Measurements from ENCODE around the gene C16orf86.

DNA sequence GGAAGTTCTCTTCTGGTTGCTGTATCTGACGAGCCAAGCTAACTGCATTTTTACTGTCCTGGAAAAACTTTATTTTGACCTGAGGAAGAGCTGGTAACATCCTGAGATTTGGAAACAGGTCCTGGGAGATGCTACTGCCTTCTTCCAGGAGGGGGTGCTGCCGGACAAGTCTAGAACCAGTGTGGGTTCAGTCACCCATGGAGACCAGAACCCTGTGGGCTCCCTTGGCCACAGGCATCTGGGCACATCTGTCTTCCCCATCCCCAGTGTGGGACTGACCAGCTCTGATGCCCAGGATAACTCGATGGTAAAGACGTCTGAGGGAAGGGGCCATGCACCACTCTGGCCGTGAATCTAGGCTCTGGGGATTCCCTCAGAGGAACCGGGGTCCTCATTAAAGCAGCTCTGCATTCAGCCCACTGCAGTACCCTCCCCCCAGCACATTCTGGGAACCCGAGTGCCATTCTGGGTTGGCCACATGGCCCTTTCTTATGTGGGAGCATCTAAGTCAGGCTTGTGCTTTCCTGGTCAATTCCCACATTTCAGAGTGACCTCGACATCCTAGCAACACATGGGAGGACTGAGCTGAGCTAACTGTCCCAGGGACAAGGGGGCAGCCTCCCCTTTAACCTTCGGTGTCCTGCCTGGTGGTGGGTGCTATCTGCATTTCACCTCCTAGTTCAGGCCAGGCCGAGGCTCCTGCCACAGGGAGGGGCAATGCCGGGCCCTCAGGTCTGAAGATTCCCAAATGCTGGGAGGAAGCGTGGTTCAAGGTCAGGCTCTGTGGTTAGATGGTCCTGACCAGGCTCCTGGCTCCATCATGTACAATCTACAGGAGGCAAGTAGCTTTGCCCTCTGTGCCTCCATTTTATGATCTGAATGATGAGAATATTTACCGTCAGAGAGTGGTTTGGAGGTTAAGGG is 6.4 kb downstream of the C16orf86 start:
- TF ChIP-seq ESRRG (CRISPR knock-in tag; IDR thresholded peaks at IDR 0.05) = no peak
- TF ChIP-seq BACH2 (CRISPR knock-in tag; IDR thresholded peaks at IDR 0.05; ENCODE audit: borderline replicate concordance) = no peak
- no peak for TF ChIP-seq ZFP30 (CRISPR knock-in tag; IDR thresholded peaks at IDR 0.05)
- TF ChIP-seq, protein P1, sequence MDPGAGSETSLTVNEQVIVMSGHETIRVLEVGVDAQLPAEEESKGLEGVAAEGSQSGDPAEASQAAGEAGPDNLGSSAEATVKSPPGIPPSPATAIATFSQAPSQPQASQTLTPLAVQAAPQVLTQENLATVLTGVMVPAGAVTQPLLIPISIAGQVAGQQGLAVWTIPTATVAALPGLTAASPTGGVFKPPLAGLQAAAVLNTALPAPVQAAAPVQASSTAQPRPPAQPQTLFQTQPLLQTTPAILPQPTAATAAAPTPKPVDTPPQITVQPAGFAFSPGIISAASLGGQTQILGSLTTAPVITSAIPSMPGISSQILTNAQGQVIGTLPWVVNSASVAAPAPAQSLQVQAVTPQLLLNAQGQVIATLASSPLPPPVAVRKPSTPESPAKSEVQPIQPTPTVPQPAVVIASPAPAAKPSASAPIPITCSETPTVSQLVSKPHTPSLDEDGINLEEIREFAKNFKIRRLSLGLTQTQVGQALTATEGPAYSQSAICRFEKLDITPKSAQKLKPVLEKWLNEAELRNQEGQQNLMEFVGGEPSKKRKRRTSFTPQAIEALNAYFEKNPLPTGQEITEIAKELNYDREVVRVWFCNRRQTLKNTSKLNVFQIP (CRISPR knock-in tag; IDR thresholded peaks at IDR 0.05; ENCODE audit: borderline replicate concordance, low read depth) = no peak
- no peak for TF ChIP-seq ZC3H10 (CRISPR knock-in tag; IDR thresholded peaks at IDR 0.05)
- TF ChIP-seq ZFP3 (CRISPR knock-in tag; IDR thresholded peaks at IDR 0.05) = no peak
- no peak for TF ChIP-seq RARB (CRISPR knock-in tag; IDR thresholded peaks at IDR 0.05)
- no peak for TF ChIP-seq OSR1 (CRISPR knock-in tag; IDR thresholded peaks at IDR 0.05)
- no peak for TF ChIP-seq ARNTL (CRISPR knock-in tag; IDR thresholded peaks at IDR 0.05; ENCODE audit: borderline replicate concordance, low read depth)
- TF ChIP-seq ZNF8 (CRISPR knock-in tag; IDR thresholded peaks at IDR 0.05) = no peak

Measured in SK-N-SH treated with all-trans-retinoic acid at 6 μM for 48 hours (cell line).